K562 (cell line): Measurements from ENCODE around the gene USP14. TPM values are rescaled to one million over a fixed set of nuclear protein-coding genes. Genes with fewer than 3 reads are reported as not detected.
A peak's percentile ranks its signal among the peaks of the same experiment; 100 is the strongest.

Experiments used
- ATAC-seq: fragments of 200-7000 bp; cut with Tn5 transposase; 3 replicates; pipeline ENCODE4 v1.9.1; 2020; ENCODE audit warnings: moderate library complexity
- BruUV-seq: library from RNA; stranded (reverse); fragments of 400-500 nt; replicated peaks from 2 replicates; lab custom pipeline; 2021; lab: Mats Ljungman, UMichigan
- CTCF ChIA-PET: fragments of 300-600 bp; formaldehyde crosslinking; extraction: SDS; loops from one replicate; lab custom pipeline; 2021; ENCODE audit warnings: low intra/inter-chr PET ratio; lab: Yijun Ruan, JAX
- POLR2A ChIA-PET: fragments of 300-600, 350-650 bp; sonication (Branson Sonifier 250); formaldehyde crosslinking; extraction: SDS; loops from one replicate; lab custom pipeline; 2021; ENCODE audit warnings: antibody characterized with exemption, inconsistent platforms; lab: Yijun Ruan, JAX
- DNase-seq, 4 experiments: peaks; one replicate each; pipeline versions ENCODE4 v3.0.0 to v3.0.0-alpha.2; 2011 to 2018; ENCODE audit warnings: low spot score in 3 of 4, mixed read lengths in 3 of 4; ENCODE audit errors: extremely low read depth in 1 of 4
- FAIRE-seq: peaks from 2 replicates; lab custom pipeline; 2011; peaks lifted over from hg19 to GRCh38; lab: Jason Lieb, UNC
- H2AFZ ChIP-seq: 2 replicates; pipeline ENCODE4 v1.6.0; 2011; ENCODE audit warnings: low read depth, low read length, control low read depth, inconsistent platforms
- H3K27ac ChIP-seq: fragments of 200-600 bp; 3 replicates; pipeline ENCODE4 v1.8.0; 2011; ENCODE audit warnings: low read depth, mild to moderate bottlenecking, control low read depth, inconsistent platforms, low read length, moderate library complexity, mixed read lengths; ENCODE audit errors: extremely low read depth
- H3K27me3 ChIP-seq, 2 experiments: fragments of 300-600 bp in 1 of 2; 2 replicates in 1 of 2; 3 replicates in 1 of 2; pipeline versions ENCODE4 v1.6.0 to v1.8.0; 2011; ENCODE audit warnings: inconsistent platforms in 2 of 2, low read length in 2 of 2, mild to moderate bottlenecking in 1 of 2, mixed read lengths in 1 of 2, moderate library complexity in 1 of 2; ENCODE audit not compliant: control insufficient read depth in 2 of 2, insufficient read depth in 2 of 2
- H3K36me3 ChIP-seq: fragments of 300-600 bp; 3 replicates; pipeline ENCODE4 v1.8.0; 2011; ENCODE audit warnings: mild to moderate bottlenecking, low read length, inconsistent platforms; ENCODE audit not compliant: control insufficient read depth, insufficient read depth
- H3K4me1 ChIP-seq, 2 experiments: fragments of 200-600 bp in 1 of 2; replicated peaks in 1 of 2; 2 replicates in 1 of 2; 3 replicates in 1 of 2; pipeline versions ENCODE4 v1.5.1 to v1.8.0; 2011; ENCODE audit warnings: inconsistent platforms in 2 of 2, low read length in 2 of 2, mild to moderate bottlenecking in 1 of 2, mixed read lengths in 1 of 2, moderate library complexity in 1 of 2; ENCODE audit not compliant: control insufficient read depth in 2 of 2, insufficient read depth in 2 of 2
- H3K4me2 ChIP-seq: 2 replicates; pipeline ENCODE4 v1.6.1; 2011; ENCODE audit warnings: low read length, control low read depth, inconsistent platforms, mixed read lengths; ENCODE audit not compliant: insufficient read depth
- H3K4me3 ChIP-seq: fragments of 200-600 bp; sonication (generic), shearing (Covaris generic); 2 replicates; pipeline ENCODE4 v1.5.1; 2016; ENCODE audit warnings: control low read depth, inconsistent platforms
- H3K79me2 ChIP-seq: fragments of 200-600 bp; 3 replicates; pipeline ENCODE4 v1.8.0; 2011; ENCODE audit warnings: low read length, inconsistent platforms; ENCODE audit not compliant: control insufficient read depth, insufficient read depth
- H3K9ac ChIP-seq, 2 experiments: 2 replicates each; pipeline versions ENCODE4 v1.6.0 to v1.6.1; 2011; ENCODE audit warnings: low read depth in 2 of 2, low read length in 2 of 2, control low read depth in 1 of 2, inconsistent platforms in 1 of 2, mild to moderate bottlenecking in 1 of 2, mixed read lengths in 1 of 2; ENCODE audit not compliant: insufficient read depth in 1 of 2
- H3K9me1 ChIP-seq: one replicate; pipeline ENCODE4 v1.6.0; 2011; ENCODE audit warnings: inconsistent platforms, mild to moderate bottlenecking, low read length, moderate library complexity; ENCODE audit not compliant: control insufficient read depth, insufficient read depth
- H3K9me3 ChIP-seq: replicated peaks from 2 replicates; pipeline ENCODE4 v1.5.1; 2011; ENCODE audit warnings: low read depth, low read length, inconsistent platforms; ENCODE audit not compliant: control insufficient read depth, insufficient read depth
- H4K20me1 ChIP-seq: replicated peaks from 2 replicates; pipeline ENCODE4 v1.6.1; 2011; ENCODE audit warnings: low read length, inconsistent platforms, mixed read lengths; ENCODE audit not compliant: control insufficient read depth, insufficient read depth
- CHD2 ChIP-seq: IDR thresholded peaks from 2 replicates; pipeline ENCODE4 v1.6.1; 2011; ENCODE audit warnings: low read depth, low read length
- GTF2A2 ChIP-seq: IDR thresholded peaks from 2 replicates; pipeline ENCODE4 v1.6.1; 2016; ENCODE audit warnings: mild to moderate bottlenecking, missing genetic modification characterization, missing compliant biosample characterization
- POLR2B ChIP-seq: fragments of 450-650 bp; IDR thresholded peaks from 2 replicates; pipeline ENCODE4 v1.6.1; 2018; ENCODE audit warnings: low read depth; ENCODE audit not compliant: partially characterized antibody
- POLR2G ChIP-seq: fragments of 200-400 bp; formaldehyde crosslinking; IDR thresholded peaks from 2 replicates; pipeline ENCODE4 v1.6.1; 2017; ENCODE audit warnings: low read depth, mild to moderate bottlenecking, antibody characterized with exemption, low read length, moderate library complexity
- SMAD3 ChIP-seq: fragments of 450-650 bp; formaldehyde crosslinking; conservative IDR thresholded peaks from 2 replicates; pipeline ENCODE4 v1.4.0; 2020; ENCODE audit warnings: mild to moderate bottlenecking
- ZFP36 ChIP-seq: fragments of 150-350 bp; IDR thresholded peaks from 2 replicates; pipeline ENCODE4 v1.6.1; 2018; ENCODE audit warnings: low read length, low read depth; ENCODE audit not compliant: partially characterized antibody
- ZNF133 ChIP-seq: fragments of 250-450 bp; sonication (Bioruptor Pico); IDR thresholded peaks from 2 replicates; pipeline ENCODE4 v1.4.0; 2020; ENCODE audit warnings: mild to moderate bottlenecking
- ZNF23 ChIP-seq: fragments of 250-450 bp; sonication (Bioruptor Pico); IDR thresholded peaks from 2 replicates; pipeline ENCODE4 v1.4.0; 2020; ENCODE audit warnings: mild to moderate bottlenecking
- ZNF778 ChIP-seq: fragments of 450-650 bp; formaldehyde crosslinking; IDR thresholded peaks from 2 replicates; pipeline ENCODE4 v1.4.0; 2020; ENCODE audit warnings: mild to moderate bottlenecking, moderate library complexity
- WGBS: fragments of 100-300 bp; shearing (Covaris generic); methylation state at CpG from one replicate; pipeline ENCODE4 v1.1.6; 2016; ENCODE audit warnings: low coverage, mixed read lengths; ENCODE audit not compliant: insufficient coverage; ENCODE audit errors: missing lambda C conversion rate; 5-methylcytosine and 5-hydroxymethylcytosine counted together
- in situ Hi-C: fragments of 300-500 bp; cut with MboI; formaldehyde crosslinking; loops from 4 replicates; pipeline ENCODE4 v1.15.0; 2018; ENCODE audit warnings: inconsistent platforms, mixed read lengths
- intact Hi-C: fragments of 100-400 bp; cut with micrococcal nuclease; formaldehyde crosslinking; loops from 2 replicates; pipeline ENCODE4 v1.14.2; 2022
- polyA plus RNA-seq, 8 experiments: library from polyadenylated mRNA; depleted of rRNA in 4 of 8; stranded (reverse) in 5 of 8; unstranded in 3 of 8; fragments of >200 nt; fragmentation: Nextera tagmentation in 2 of 8; fragmentation: Illumina TruSeq in 1 of 8; extraction: Ambion mirVana in 2 of 8; extraction: Trizol in 1 of 8; gene quantifications; 2 replicates each; pipeline versions ENCODE4 v1.2.1 to v1.2.3, GENCODE V29; 2011 to 2014; ENCODE audit warnings: inconsistent platforms in 1 of 8, missing spikeins in 1 of 8
- total RNA-seq, 7 experiments: library from RNA; depleted of rRNA in 6 of 7; stranded (reverse); fragments of >200 nt in 6 of 7; fragmentation: Illumina TruSeq in 2 of 7; extraction: Trizol in 2 of 7; gene quantifications; 2 replicates each; pipeline versions ENCODE4 v1.2.1 to v1.2.3, GENCODE V29; 2011 to 2021; ENCODE audit warnings: low replicate concordance in 1 of 7
- TF ChIP-seq, protein P1 (sequence below): fragments of 450-650 bp; IDR thresholded peaks from 2 replicates; pipeline ENCODE4 v1.6.1; 2017; ENCODE audit warnings: antibody characterized with exemption

The USP14 gene
- total and polyA plus RNA-seq, 9 of the 15 experiments (the other 6 are each of a cell fraction or from before 2014, with no cell fraction given), result 18.7 to 129 (median 40.3) TPM

DNA sequence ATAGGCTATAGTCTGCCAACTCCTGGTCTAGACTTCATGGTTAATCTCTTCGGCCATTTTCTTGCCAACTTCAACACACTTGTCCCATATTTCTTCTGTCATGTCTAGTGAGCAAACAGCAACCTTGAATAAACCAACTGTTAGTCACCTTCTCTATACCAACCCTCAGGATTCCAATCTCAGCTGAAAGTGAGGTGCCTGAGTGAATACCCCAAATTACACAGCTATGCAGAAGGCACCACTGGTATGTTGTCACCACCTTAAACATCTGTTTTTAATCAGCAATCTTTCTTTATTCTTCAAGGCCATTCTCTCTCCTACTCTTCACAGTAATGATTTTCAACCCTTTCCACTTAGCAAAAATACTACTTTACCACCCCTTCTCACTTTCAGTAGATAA, 70.2 kb downstream of the USP14 start:
- Histone ChIP-seq H3K9me1 (no peaks in the 10 kb centered on the region), H4K20me1 (no peaks in the 10 kb centered on the region), H3K36me3 (peaks cover 58% of the 10 kb centered on the region), H3K4me2 (no peak overlapping the region), H3K79me2 (no peaks in the 10 kb centered on the region), H3K9me3 (no peaks in the 10 kb centered on the region), H3K9ac (no peak overlapping the region), H3K4me3 (no peak overlapping the region), H3K27me3 (no peaks in the 10 kb centered on the region), H3K4me1 (no peaks in the 10 kb centered on the region), H3K27ac (no peak overlapping the region), H2AFZ (no peak overlapping the region)
- peak; percentile 46 for FAIRE-seq
- no peak for ATAC-seq
- ChIA-PET POLR2A (interaction anchor here (0.8 to 0.9 kb wide), 2 partner anchors 8 to 14 kb away, joined by 3 read pairs; no protein-coding TSS in a partner anchor), CTCF (no interaction called here)
- TF ChIP-seq POLR2B, result peak; percentile 1
- TF ChIP-seq, protein P1, sequence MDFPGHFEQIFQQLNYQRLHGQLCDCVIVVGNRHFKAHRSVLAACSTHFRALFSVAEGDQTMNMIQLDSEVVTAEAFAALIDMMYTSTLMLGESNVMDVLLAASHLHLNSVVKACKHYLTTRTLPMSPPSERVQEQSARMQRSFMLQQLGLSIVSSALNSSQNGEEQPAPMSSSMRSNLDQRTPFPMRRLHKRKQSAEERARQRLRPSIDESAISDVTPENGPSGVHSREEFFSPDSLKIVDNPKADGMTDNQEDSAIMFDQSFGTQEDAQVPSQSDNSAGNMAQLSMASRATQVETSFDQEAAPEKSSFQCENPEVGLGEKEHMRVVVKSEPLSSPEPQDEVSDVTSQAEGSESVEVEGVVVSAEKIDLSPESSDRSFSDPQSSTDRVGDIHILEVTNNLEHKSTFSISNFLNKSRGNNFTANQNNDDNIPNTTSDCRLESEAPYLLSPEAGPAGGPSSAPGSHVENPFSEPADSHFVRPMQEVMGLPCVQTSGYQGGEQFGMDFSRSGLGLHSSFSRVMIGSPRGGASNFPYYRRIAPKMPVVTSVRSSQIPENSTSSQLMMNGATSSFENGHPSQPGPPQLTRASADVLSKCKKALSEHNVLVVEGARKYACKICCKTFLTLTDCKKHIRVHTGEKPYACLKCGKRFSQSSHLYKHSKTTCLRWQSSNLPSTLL, result no peak
- WGBS, result 100% methylated on average over 1 of the region's 1 CpG
- BruUV-seq, result no TSS peak
- DNase-seq, result no peak
- intact Hi-C loops (no loop called here), in situ Hi-C loops (no loop called here)

DNA sequence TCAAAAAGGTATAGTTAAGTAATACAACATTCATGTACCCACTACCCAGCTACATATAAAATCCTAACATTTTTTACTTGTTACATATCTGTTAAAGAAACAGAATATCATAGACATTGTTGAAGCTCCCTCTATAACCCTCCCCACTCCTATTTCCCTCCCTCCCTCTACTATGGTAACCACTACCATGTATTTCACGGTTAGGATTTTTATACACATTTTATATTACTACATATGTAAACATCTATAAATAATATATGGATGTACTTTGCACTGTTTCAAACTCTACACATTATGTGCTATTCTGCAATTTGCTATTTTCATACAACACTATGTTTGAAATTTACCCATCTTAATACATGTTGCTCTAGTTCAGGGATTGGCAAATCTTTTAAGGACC, 73.2 kb downstream of the USP14 start:
- no TSS peak for BruUV-seq
- intact Hi-C loops, result no loop called here
- WGBS, result 58% methylated on average over 1 of the region's 1 CpG
- no peaks in the 10 kb centered on the region for H4K20me1 ChIP-seq
- H3K79me2 ChIP-seq, result no peaks in the 10 kb centered on the region
- no peak overlapping the region for H3K4me3 ChIP-seq
- FAIRE-seq, result no peak
- in situ Hi-C loops, result no loop called here
- no peak overlapping the region for H2AFZ ChIP-seq
- H3K9ac ChIP-seq, result no peak overlapping the region
- H3K4me1 ChIP-seq, result no peaks in the 10 kb centered on the region
- no peak overlapping the region for H3K4me2 ChIP-seq
- no peak for ATAC-seq
- no peaks in the 10 kb centered on the region for H3K9me1 ChIP-seq
- DNase-seq, result no peak
- no peaks in the 10 kb centered on the region for H3K9me3 ChIP-seq
- peaks cover 30% of the 10 kb centered on the region for H3K36me3 ChIP-seq
- CTCF ChIA-PET, result no interaction called here
- no peak overlapping the region for H3K27ac ChIP-seq
- no peaks in the 10 kb centered on the region for H3K27me3 ChIP-seq
- POLR2A ChIA-PET, result interaction anchor here (0.7 to 1.4 kb wide), 3 partner anchors 13 to 36 kb away, joined by 3 to 5 read pairs (median 3); partner anchors contain the start of gene THOC1
- TF ChIP-seq CHD2 (no peak), SMAD3 (CRISPR knock-in tag) (no peak), ZNF778 (CRISPR knock-in tag) (no peak), ZNF133 (CRISPR knock-in tag) (no peak), POLR2G (no peak), ZNF23 (CRISPR knock-in tag) (no peak), GTF2A2 (tag) (no peak), ZFP36 (no peak)
